HuH-7.5 (cell line): ENCODE measurements around the gene SECTM1.
"Not testable (repeated sequence)": the region's sequence is repeated elsewhere in the genome, so short reads cannot be mapped to it uniquely, and the experiment has no call there.

ENCODE experiments used
- DNase-seq: peaks from one replicate; pipeline ENCODE4 v3.0.0; 2011; ENCODE audit warnings: low spot score

The SECTM1 gene

DNA sequence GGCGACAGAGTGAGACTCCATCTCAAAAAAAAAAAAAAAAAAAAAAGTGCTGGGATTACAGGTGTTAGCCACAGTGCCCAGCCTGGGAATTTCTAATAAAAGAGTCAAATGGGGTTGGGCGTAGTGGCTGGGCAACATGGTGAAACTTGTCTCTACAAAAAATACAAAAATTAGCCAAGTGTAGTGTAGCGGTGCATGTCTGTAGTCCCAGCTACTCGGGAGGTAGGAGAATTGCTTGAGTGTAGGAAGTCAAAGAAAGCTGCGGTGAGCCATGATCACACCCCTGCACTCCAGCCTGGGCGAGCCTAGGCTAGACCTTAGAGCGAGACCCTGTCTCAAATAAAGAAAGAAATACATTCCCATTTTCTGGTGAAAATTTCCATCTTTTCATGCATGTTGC, 35.6 kb upstream of the SECTM1 start:
- DNase-seq, result no peak

DNA sequence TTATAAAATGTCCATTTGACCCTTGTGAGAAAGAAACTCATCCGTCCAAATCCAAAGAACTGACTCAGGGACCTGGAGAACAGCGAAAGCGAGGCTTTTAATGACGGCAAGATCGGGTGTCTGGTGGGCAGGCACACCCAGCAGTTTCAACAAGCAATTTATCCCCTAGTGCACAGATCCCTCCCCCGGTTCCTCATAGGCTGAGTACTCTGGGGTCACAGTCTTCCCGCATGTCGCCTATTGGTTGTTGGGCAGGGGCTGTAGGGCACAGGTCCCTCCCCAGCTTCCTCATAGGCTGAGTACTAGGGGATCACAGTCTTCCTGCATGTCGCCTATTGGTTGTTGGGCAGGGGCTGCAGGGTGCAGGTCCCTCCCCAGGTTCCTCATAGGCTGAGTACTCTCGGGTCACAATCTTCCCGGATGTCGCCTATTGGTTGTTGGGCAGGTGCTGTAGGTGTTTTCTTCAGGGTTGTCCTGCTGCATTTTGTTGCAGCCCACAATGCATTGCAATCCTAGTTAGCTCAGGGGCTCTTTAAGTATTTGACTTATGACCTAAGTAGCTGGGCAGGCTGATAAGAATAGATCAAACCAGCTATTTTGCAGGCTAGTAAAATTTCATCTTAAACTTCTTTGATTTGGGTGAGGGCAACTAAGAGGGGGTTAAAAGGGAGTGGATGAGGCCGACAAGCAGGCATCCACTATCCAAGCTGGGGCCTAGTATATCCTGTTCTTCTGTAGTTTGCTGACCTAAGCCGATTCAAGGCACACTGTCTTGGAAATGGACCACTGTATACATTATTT, 34.4 kb upstream of the SECTM1 start:
- peak; percentile 54 for DNase-seq

DNA sequence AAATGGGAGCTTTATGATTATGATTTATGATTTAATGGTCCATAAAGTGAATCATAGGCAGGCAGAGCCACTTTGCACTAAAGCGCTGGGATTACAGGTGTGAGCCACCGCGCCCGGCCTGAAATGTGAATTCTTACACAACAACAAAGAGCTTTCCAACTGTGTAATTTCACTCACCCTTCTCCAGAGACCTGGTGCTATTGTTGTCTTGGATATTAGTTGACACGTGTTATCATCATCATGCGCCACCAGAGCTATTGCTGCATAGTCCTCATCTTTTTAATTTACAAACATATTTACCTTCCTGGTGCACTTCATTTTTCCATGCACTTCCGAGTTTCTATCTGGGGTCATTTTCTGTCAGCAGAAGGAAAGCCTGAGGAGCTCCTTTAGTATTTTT, 33.2 kb upstream of the SECTM1 start:
- DNase-seq, result no peak

DNA sequence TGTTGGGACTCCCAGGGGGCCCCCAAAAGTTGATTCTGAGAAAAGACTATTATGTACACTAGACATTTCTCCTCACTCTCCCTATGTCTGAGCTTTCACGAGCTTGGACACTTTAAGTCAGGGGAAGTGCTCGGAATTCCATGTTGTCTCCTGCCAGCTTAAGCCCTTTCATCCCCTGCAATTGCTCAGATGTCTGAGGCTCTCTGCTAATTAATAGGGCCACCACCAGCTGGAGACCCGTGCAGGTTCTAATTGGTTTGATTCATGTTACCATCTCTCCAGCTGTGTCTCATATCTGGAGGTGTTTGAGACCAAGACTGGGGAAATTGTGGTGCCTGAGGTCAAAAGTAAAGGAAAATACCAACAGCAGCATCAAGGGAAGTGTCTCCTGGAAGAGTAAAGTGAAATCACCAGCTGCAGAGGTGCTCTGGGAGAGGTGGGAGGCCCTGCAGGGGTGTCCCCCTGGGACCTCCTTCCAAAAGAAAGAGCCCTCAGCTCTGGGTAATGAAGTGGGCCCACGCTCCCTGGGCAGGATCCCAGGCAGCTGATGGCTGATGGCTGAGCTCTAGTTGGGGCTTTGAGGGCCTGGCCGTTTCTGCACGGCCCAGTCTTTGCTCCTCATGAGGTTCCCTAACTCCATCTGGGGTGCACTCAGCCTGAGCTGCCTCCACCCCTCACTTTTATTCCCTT, 32.2 kb upstream of the SECTM1 start:
- DNase-seq, result no peak

DNA sequence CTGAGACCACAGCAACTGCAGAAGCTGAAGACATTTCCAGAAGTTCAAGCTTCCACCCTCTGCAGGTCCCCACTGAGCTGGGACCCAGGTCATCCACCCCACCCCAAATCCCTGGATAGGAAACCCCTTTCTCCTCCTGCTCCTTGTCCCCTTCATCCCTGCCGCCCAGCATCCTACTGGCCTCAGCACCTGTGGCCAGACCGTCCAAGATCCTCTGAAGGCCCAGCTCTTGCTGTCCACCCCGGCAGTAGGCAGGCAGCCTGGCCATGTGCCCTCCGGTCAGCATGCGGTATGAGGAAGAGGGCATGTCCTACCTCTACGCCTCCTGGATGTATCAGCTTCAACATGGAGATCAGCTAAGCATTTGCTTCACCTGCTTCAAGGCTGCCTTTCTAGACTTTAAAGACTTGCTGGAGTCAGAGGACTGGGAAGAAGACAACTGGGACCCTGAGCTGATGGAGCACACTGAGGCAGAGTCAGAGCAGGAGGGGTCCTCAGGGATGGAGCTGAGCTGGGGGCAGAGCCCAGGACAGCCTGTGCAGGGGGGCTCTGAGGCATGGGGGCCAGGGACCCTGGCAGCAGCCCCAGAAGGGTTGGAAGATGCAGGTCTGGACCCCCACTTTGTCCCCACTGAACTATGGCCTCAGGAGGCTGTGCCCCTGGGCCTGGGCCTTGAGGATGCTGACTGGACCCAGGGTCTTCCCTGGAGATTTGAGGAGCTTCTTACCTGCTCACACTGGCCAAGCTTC, 28.5 kb upstream of the SECTM1 start:
- no peak for DNase-seq

DNA sequence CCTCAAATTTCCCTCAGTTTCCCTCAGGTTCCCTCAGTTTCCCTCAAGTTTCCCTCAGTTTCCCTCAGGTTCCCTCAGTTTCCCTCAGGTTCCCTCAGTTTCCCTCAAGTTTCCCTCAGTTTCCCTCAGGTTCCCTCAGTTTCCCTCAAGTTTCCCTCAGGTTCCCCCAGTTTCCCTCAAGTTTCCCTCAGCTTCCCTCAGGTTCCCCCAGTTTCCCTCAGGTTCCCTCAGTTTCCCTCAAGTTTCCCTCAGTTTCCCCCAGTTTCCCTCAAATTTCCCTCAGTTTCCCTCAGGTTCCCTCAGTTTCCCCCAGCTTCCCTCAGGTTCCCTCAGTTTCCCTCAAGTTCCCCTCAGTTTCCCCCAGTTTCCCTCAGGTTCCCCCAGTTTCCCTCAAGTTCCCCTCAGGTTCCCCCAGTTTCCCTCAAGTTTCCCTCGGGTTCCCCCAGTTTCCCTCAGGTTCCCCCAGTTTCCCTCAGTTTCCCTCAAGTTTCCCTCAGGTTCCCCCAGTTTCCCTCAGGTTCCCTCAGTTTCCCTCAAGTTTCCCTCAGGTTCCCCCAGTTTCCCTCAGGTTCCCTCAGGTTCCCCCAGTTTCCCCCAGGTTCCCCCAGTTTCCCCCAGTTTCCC, 26.0 kb upstream of the SECTM1 start:
- not testable (repeated sequence) for DNase-seq

DNA sequence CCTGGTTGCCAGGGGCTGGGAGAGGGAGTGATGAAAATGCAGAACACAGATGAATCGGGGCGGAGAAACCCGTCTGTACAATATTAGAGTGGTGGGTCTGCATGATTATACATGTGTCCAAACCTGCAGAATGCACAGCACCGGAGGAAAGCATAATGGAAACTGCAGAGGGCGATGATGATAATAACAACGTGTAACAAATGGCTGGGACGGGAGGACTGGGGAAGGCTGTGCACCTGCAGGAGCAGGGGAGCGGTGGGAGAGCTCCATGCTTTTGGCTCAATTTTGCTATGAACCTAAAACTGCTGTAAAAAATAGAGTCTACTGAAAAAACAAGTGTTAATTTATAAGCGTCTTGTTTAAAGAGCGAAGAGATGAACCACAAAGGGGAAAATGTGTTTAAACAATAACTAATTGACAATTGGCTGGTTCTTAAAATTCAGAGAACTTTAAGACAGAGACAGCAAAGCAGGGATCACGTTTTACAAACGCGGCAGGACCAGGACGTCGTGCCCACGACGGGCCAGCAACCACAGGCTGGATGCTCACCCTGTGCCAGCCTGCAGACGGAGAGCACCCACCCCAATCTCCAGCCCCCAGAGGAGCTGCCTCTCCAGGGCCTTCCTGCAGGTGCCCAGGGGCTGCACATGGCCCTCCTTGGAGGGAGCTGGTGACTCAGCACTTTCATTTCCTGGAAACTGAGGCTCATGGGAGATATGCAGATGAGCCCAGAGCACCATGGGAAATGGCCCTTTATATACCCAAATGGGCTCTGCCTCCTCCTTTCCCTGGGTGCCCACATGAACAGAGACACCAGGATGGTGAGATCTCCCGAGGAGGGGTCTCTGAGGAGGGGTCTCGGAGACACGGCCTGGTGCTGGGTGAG, 25.1 kb upstream of the SECTM1 start, which contains the start of gene TEX19:
Gene TEX19 (plus strand): TSS at position 783 of the 886 bp plus-strand sequence. CDS start 2,904 bp downstream, outside the sequence.
- DNase-seq, result no peak

DNA sequence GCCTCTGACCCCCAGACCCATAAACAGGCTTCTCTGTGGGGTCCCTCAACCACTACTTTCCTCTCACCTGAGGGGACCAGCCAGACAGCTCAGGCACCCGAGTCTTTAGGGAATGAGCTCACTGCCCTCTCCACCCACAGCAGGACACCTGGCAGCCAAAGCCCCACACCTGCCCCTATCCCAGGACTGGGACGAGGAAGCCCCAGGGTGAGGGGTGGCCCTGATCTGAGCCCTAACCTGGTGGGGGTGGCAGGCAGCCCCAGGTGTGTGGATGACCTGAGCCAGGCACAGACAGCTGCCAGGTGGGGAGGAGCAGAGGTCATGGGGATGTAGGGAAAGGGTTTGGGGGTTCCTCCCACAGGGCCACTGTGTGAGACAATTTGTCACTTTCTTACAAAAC, 23.8 kb upstream of the SECTM1 start:
- DNase-seq, result no peak

DNA sequence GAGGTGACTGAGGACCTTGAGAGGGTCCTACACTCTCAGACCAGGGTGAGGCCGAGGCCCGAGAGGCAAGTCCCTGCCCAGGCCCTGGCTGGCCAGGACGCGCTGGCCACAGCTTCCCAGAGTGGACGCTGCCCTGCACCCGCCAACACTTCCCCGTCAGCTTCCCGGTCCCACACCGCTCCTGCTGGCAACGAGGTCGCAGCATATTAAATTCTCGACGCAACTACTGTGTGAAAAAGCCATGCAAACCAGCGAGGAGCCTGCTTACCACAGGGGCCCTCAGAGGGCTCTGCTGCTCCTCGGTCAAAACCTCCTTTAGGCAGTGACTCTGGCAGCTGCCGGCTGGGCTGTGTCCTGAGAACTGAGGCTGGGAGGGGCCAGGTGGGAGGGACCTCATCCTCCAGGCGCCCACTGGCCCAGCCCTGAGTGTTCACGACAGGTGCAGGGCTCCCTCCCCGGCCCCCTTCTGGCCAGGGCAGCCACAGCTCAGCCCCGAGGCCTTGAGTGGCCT, 23.3 kb upstream of the SECTM1 start:
- DNase-seq, result no peak

DNA sequence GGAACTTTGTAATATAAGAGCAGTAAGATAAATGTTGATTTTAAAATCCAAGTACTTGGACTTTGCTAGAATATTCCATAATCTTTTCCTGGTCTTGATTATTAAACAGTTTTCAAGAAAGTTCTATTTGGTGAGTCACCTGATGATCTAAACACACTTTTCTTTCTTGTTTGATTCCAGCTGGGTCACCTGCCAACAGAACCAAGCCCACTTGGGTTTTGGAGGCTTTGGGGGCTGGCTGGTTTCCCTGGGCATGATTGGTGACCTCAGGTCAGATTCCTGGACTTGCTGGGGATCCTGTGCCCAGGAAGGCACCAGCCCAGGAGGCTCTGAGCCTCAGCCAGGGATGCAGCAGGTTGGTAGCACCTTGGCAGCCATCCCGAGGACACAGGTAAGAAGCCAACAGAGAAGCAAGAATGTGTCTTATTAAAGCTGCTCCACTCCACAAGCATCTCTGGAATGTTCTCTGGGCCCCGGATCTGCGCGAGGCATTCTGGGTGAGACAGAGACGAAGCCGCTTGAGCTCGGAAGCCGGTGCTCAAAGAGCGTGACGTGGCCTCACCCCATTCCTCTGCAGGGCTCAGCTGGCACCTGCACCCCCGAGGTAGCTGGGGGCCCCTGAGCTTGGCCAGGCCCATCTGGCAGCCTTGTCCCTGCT, 22.3 kb upstream of the SECTM1 start:
- DNase-seq, result no peak

DNA sequence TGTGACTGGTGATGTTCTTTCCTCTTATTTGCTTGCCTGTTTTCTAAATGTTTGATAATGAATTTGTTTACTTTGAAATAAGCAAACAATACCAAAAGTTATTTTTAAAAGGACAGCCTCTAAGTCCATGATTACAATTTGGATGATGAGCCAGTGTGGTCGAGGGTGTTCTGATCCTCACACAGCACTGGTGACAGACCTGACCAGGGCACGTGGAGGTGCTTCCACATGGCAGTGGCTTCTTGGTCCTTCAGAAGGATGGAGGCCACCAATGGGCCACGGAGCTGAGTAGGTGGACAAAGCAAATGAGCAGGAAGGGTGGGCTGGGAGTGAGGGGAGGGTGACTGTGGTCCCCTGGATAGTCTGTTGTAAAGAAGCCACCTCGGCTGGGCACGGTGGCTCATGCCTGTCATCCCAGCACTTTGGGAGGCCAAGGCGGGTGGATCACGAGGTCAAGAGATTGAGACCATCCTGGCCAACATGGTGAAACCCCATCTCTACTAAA, 21.3 kb upstream of the SECTM1 start:
- DNase-seq, result no peak

DNA sequence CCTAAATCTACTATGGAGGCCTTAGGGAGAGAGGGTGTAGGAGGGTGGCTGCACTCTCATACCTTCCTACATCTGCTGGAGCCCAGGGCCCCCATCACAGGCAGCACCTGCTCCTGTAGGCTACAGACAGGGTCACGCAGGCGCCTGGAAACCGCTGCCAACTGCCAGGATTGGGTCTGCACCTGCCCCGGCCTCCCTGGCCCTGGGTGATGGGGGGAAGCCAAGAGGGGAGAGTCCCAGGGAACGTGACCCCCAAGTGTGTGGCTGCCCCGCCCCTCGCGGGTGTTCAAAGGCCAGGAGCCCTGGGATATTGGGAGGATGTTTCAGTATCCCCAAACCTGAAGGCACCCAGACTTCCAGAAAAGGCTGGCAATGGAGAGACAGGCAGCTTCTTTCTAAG, 19.9 kb upstream of the SECTM1 start:
- DNase-seq, result no peak

DNA sequence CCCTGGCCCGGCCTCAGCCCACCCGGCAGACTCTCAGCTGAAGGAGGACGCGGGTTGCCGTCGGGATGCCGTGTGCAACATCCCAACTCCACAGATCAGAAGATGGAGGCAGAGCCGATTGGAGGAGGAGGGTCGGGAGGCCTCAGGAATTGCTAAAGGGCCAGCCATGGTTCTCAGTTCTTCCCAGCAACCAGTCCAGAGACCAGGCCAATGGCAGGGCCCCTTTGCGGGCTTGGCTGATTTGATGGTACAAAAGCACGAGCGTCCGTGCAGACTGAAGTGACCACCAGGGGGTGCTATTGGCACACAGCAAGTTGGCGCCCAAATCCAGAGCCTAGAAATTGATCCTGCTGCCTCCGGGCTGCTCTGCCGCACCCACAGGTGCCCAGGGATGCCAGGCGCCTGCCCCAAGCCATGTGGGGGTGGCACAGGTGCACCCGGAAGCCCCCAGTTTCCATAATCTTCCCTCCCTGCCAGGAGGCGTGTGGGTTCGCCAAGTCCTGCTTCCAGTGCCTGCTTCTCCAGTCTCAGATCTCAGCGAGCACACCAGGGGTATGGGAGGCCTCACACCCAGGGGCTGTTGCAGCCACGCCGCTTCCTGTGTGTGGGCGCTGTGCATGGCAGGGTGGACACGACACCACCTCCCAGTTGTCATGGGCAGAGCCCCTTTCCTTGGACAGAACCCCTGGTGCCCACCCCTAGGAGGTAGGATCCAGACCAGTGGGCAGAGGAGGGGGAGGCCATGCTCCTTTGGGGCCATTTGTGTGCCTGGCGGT, 18.3 kb upstream of the SECTM1 start:
- peak; percentile 81 for DNase-seq

DNA sequence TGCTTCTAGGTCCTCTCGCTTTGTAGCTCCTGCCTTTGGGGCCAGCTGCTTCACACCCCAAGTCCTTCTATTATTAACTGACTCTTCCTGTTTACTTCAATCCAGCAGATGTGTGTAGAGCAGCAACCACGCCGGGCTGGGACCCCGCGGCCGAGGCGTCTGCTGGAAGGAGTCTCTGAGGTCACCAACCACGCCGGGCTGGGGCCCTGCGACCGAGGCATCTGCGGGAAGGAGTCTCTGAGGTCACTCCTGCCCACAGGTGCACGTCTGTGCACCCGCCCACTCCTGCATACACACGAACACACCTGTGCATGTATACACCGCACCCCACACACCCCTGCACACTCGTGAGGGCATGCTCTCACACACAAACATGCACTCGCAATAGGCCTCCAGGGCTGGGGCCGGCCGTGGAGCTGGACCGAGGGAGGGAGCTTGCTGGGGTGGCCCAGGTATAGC, 17.7 kb upstream of the SECTM1 start:
- no peak for DNase-seq

DNA sequence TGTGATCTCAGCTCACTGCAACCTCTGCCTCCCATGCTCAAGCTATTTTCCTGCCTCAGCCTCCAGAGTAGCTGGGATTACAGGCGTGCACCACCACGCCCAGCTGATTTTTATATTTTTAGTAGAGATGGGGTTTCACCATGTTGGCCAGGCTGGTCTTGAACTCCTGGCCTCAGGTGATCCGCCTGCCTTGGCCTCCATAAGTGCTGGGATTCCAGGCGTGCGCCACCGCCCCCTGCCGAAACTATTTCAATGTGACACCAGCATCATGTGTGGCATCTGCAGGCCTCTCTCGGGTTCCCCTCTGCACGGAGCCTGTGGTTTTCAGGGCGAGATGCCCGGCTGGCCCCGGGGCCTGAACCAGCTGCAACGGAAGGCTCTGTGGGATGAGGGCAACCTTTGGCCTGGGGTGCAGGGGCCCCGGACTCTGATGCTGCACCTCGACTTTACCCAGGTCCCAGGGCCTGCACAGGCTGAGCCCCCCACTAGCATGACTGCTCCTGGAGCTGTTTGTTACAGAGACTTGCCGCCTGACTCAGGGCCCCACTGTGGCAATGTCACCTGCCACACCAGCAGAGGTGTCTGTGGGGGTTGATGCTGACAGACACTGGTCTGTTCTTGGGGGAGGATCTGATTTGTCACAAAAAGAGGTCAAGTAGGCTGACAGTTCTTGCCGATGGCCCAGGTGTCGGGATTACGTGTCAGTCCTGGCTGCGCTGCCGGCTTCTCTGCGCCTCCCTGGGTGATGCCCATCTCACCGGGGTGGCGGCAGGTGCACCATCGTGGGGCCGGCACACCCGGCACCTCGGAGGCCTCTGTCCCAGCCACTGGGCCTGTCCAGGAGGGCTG, 16.8 kb upstream of the SECTM1 start:
- no peak for DNase-seq

DNA sequence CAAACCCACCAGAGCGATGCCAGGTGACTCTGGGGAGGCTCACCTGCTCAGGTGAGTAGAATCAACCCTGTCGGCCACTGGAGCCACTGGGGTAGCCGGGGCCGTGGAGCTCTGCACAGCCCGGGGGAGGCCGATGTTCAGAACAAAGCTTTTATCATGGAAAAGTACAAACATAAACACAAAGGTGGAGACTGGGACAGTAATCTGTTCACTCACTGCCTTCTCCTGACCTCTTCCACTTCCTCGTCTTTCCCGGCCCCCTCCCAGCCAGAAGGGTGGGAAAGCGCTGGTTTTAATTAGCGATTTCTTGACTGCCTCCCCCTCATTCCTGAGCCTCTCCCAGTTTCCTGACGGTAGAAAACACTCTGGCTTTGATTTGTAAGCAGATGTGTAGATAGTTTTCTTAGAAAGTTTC, 15.7 kb upstream of the SECTM1 start:
- DNase-seq, result no peak

DNA sequence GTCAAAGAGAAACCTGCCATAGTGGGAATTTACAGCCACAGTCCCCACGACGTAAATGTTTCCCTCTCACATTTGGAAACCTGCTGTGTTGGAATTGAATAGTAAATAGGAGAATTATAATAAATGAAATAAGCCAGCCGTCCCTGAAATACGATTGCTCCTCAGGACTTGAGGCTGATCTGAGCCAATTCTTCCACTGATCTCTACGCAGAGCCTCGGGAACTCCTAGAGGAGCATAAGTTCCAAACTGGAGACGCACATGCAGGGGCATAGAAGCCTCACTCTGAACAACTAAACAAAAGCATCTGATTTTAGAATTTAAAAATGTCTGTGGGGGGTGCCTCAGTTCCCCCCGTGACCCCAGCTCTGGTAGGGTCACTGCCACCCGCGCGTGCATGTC, 15.3 kb upstream of the SECTM1 start:
- DNase-seq, result no peak

DNA sequence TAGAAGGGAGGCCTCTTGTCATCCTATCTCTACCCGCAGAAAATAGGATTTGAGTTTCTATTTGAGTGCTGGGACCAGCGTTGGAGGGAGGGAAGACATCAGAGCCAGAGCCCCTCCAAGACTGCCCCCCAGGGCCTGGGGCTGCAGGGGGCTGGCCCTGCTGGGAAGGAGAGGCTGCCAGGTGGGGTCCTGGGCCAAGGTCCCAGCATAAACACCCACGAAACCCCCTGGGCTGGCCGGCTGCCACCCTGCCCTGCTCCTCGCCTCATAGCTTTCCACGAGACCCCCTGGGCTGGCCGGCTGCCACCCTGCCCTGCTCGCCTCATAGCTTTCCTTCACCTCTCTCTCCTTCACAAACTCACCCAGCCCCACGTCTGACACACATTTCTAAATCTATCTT, 14.9 kb upstream of the SECTM1 start:
- DNase-seq, result no peak

DNA sequence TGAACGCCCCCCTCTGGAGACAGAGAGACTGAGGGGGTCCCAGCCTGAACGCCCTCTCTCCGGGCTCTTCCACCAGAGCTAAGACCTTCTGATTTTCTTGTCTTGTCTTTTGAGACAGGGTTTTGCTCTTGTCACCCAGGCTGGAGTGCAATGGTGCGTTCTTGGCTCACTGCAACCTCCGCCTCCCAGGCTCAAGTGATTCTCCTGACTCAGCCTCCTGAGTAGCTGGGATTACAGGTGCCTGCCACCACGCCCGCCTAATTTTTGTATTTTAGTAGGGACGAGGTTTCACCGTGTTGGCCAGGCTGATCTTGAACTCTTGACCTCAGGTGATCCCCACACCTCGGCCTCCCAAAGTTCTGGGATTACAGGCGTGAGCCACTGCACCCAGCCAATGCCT, 14.4 kb upstream of the SECTM1 start:
- not testable (repeated sequence) for DNase-seq
